ENCODE data around the gene MORC3.
"Not testable (repeated sequence)": the region's sequence is repeated elsewhere in the genome, so short reads cannot be mapped to it uniquely, and the experiment has no call there.

MORC3 gene

DNA sequence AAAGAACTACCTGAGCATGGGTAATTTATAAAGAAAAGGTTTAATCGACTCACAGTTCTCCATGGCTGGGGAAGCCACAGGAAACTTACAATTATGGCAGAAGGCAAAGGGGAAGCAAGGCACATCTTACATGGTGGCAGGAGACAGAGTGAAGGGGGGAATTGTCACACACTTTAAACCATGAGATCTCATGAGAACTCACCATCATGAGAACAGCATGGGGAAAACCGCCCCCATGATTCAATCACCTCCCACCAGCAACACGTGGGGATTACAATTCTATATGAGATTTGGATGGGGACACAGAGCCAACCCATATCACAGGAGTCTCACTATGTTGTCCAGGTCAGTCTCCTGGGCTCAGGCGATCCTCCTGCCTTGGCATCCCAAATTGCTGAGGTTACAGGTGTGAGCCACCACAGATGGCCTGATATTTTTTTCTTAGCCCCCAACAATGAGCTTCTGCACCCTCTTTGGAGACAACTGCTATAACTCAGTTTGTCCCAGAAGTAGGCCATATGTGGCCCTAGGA lies 22.5 kb upstream of the MORC3 start:
- TF ChIP-seq, protein P1, sequence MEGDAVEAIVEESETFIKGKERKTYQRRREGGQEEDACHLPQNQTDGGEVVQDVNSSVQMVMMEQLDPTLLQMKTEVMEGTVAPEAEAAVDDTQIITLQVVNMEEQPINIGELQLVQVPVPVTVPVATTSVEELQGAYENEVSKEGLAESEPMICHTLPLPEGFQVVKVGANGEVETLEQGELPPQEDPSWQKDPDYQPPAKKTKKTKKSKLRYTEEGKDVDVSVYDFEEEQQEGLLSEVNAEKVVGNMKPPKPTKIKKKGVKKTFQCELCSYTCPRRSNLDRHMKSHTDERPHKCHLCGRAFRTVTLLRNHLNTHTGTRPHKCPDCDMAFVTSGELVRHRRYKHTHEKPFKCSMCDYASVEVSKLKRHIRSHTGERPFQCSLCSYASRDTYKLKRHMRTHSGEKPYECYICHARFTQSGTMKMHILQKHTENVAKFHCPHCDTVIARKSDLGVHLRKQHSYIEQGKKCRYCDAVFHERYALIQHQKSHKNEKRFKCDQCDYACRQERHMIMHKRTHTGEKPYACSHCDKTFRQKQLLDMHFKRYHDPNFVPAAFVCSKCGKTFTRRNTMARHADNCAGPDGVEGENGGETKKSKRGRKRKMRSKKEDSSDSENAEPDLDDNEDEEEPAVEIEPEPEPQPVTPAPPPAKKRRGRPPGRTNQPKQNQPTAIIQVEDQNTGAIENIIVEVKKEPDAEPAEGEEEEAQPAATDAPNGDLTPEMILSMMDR (conservative IDR thresholded peaks at IDR 0.05; ENCODE audit: low read depth, low read length) = no peak
- no peak for DNase-seq (ENCODE audit: low read depth)
- no peak overlapping the region for H3K4me3 ChIP-seq (ENCODE audit: low read length)

DNA sequence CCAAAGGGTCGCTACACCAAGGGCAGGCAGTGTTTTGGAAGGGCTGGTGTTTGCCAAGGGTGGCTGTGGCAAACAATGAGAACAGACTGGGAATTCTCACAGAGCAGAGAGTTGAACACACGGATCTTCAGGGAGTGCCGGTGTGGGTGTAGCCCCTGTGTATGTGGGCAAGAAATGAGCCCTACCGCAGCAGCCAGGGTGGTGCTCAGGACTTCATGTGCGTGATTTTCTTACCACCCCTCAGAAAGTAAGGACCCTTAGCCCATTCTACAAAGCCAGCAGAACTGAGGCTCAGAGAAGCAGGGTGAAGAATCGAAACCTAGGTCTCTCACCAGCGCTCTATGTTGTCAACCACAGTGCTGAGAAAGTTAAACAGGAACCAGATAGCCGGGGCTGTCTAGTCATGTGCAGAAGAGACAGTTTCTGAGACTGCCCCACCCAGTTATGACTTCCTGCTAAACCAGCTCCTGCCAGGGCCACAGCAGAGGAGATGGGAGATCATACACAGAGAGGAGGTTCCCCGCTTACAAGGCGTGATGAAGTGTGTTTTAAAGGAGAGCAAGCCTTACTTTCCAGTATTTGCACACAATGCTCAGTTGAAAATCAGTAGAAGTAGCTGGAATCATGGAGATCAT lies 21.9 kb upstream of the MORC3 start:
- TF ChIP-seq, protein P1 (conservative IDR thresholded peaks at IDR 0.05; ENCODE audit: low read depth, low read length) = no peak
- no peak overlapping the region for H3K4me3 ChIP-seq (ENCODE audit: low read length)
- no peak for DNase-seq (ENCODE audit: low read depth)

DNA sequence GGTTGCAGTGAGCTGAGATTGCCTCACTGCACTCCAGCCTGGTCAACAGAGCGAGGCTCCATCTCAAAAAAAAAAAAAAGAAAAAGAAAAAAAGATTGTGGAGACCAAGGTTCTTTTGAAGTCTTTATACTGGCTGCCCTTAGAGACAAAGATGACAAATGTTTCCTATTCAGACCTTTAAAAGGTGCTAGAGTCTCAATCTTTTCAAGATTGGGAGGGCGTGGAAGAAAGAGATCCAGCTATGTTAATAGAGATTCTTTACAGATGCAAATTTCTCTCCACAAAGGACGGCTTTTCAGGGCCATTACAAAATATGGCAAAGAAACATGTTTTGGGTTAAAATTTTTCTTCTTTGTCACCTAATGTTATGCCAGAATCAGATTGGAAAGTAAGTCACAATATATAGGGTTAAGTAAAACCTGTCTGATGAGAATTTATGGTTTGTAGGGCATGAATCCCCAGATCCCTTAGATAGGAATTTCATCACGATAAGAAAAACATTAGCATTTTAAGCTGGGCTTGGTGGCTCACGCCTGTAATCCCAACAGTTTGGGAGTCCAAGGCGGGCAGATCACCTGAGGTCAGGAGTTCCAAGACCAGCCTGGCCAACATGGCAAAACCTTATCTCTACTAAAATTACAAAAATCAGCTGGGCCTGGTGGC lies 13.0 kb upstream of the MORC3 start:
- no peak for DNase-seq (ENCODE audit: low read depth)
- TF ChIP-seq, protein P1 (conservative IDR thresholded peaks at IDR 0.05; ENCODE audit: low read depth, low read length) = no peak
- no peak overlapping the region for H3K4me3 ChIP-seq (ENCODE audit: low read length)

DNA sequence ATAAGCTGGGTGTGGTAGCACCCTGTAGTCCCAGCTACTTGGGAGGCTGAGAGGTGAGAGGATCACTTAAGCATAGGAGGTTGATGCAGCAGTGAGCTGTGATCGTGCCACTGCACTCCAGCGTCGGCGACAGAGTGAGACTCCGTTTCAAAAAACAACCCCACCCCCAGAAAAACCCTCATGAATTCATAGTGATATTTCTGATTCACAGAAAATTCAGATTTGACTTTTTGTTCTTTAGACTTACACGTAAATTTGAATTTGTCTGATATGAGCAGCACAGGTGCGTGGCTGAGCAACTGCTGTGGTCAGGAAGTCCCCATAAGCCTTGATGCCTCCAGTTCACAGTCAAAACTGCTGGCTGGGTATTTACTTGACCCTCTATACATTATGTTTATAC lies 10.0 kb upstream of the MORC3 start:
- no peak for DNase-seq (ENCODE audit: low read depth)
- no peak overlapping the region for H3K4me3 ChIP-seq (ENCODE audit: low read length)
- TF ChIP-seq, protein P1 (conservative IDR thresholded peaks at IDR 0.05; ENCODE audit: low read depth, low read length) = no peak

DNA sequence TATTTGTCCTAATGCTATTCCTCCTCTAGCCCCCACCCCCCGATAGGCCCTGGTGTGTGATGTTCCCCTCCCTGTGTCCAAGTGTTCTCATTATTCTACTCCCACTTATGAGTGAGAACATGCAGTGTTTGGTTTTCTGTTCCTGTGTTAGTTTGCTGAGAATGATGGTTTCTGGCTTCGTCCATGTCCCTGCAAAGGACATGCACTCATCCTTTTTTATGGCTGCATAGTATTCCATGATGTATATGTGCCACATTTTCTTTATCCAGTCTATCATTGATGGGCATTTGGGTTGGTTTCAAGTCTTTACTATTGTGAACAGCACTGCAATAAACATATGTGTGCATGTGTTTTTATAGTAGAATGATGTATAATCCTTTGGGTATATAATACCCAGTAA lies 6.6 kb upstream of the MORC3 start:
- not testable (repeated sequence) for H3K4me3 ChIP-seq (ENCODE audit: low read length); DNase-seq (ENCODE audit: low read depth)

DNA sequence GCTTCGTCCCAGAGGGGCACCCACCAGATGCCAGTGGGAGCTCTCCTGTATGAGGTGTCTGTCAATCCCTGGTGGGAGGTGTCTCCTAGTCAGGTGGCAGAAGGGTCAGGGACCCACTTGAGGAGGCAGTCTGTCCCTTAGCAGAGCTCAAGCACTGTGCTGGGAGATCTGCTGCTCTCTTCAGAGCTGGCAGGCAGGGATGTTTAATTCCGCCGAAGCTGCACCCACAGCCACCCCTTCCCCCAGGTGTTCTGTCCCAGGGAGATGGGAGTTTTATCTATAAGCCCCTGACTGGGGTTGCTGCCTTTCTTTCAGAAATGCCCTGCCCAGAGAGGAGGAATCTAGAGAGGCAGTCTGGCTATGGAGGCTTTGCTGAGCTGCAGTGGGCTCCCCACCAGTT lies 4.0 kb upstream of the MORC3 start:
- not testable (repeated sequence) for DNase-seq (ENCODE audit: low read depth); H3K4me3 ChIP-seq (ENCODE audit: low read length)

DNA sequence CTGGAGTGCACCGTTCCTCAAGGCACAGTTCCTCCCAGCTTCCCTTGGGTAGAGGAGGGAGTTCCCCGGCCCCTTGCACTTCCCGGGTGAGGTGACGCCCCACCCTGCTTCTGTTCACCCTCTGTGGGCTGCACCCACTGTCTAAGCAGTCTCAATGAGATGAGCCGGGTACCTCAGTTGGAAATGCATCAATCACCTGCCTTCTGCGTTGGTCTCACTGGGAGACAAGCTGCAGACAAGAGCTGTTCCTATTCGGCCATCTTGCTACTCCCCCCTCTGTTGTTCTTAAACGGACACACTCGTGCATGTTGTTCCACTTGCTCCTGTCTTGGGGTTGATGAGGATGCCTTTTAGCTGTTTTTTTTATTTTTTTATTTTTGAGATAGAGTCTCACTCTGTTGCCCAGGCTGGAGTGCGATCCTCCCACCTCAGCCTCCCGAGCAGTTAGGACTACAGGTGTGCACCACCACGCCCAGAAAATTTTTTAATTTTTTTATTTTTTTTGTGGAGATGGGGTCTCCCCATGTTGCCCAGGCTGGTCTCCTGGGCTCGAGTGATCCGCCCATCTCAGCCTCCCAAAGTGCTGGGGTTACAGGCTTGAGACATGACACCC lies 3.0 kb upstream of the MORC3 start:
- H3K4me3 ChIP-seq (ENCODE audit: low read length) = no peak overlapping the region
- no peak for DNase-seq (ENCODE audit: low read depth)
- TF ChIP-seq, protein P1 (conservative IDR thresholded peaks at IDR 0.05; ENCODE audit: low read depth, low read length) = no peak

DNA sequence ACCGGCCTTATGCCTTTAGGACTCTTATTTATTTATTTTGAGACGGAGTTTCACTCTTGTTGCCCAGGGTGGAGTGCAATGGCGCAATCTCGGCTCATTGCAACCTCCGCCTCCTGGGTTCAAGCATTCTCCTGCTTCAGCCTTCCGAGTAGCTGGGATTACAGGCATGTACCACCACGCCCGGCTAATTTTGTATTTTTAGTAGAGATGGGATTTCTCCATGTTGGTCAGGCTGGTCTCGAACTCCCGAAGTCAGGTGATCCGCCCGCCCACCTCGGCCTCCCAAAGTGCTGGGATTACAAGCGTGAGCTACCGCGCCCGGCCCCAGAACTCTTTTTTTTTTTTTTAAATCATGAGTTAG lies 611 bp upstream of the MORC3 start:
- peak overlapping the region; percentile 64 for H3K4me3 ChIP-seq (ENCODE audit: low read length)
- not testable (repeated sequence) for DNase-seq (ENCODE audit: low read depth)

All from retinal pigment epithelial cell (primary cell).